Cardiac fibroblast (primary cell): ENCODE measurements around the gene RORC.
A peak's percentile ranks its signal among the peaks of the same experiment; 100 is the strongest.

Source experiments
- DNase-seq, 2 donors: peaks; one replicate each; pipeline versions ENCODE4 v3.0.0 to v3.0.0-alpha.2; 2010; ENCODE audit warnings: low read depth in 2 of 2
- H3K4me3 ChIP-seq, 2 donors: replicated peaks in 1 of 2; 1 replicate in 1 of 2; 2 replicates in 1 of 2; pipeline ENCODE4 v1.5.1; 2011; ENCODE audit warnings: low read depth in 2 of 2, low read length in 2 of 2, mild to moderate bottlenecking in 2 of 2, moderate library complexity in 1 of 2
- TF ChIP-seq, protein P1 (sequence below): IDR thresholded peaks from one replicate; pipeline ENCODE4 v1.5.1; 2011; ENCODE audit warnings: low read depth, mild to moderate bottlenecking, low read length, inconsistent platforms

The RORC gene

DNA sequence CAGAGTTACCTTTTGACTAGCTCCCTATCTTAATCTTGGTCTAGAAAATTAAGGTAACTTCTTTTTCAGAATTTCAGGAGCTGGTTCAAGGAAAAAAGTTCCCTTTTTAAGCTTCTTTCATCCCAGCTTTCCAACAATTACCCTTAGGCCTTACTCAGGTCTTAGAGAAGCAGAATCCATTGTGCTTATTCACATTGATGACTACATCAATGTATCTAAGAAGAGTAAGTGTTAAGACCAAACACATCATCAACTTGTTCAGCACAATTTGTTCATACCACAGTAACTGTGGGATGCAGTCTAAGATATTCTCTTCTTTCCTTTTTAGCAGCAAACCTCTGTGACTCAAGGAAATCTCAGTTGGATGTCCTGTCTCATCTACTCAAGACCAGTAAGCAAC is 72.4 kb downstream of the RORC start:
- no peak overlapping the region for H3K4me3 ChIP-seq
- TF ChIP-seq, protein P1, sequence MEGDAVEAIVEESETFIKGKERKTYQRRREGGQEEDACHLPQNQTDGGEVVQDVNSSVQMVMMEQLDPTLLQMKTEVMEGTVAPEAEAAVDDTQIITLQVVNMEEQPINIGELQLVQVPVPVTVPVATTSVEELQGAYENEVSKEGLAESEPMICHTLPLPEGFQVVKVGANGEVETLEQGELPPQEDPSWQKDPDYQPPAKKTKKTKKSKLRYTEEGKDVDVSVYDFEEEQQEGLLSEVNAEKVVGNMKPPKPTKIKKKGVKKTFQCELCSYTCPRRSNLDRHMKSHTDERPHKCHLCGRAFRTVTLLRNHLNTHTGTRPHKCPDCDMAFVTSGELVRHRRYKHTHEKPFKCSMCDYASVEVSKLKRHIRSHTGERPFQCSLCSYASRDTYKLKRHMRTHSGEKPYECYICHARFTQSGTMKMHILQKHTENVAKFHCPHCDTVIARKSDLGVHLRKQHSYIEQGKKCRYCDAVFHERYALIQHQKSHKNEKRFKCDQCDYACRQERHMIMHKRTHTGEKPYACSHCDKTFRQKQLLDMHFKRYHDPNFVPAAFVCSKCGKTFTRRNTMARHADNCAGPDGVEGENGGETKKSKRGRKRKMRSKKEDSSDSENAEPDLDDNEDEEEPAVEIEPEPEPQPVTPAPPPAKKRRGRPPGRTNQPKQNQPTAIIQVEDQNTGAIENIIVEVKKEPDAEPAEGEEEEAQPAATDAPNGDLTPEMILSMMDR: no peak
- peak in 1 of 2 donors; percentile 10 for DNase-seq

DNA sequence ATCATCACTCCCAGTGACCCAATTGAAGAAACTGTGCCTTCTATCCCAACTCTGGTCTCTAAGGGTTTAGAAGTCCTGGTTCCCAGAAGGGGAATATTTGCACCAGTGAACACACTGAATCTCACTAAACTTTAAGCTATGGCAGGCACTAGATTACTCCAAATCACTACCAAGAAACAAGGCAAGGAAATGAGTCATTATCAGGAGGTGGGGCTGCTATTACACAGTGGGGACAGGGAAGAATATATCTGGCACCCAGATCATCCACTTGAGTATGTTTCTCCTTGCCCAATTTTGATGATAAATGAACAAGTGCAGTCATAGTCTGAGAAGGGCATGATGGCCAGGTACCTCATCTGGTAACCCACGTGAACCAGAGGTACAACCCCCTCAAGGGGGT is 75.3 kb downstream of the RORC start:
- no peak overlapping the region for H3K4me3 ChIP-seq
- TF ChIP-seq, protein P1: no peak
- peak; percentile 24 to 55 for DNase-seq
